Astrocyte (in vitro differentiated cells and primary cell): ENCODE data around the gene OOSP3.

Source experiments
- CTCF ChIP-seq: IDR thresholded peaks from 2 replicates; pipeline ENCODE4 v1.5.1; 2011; ENCODE audit warnings: low read depth, mild to moderate bottlenecking, inconsistent platforms, low read length, moderate library complexity; ENCODE audit not compliant: insufficient read depth
- EZH2 ChIP-seq: IDR thresholded peaks from 2 replicates; pipeline ENCODE4 v1.6.1; 2012; ENCODE audit warnings: mild to moderate bottlenecking, low read length, inconsistent platforms; ENCODE audit not compliant: insufficient read depth

- TF ChIP-seq EZH2 (no peak), CTCF (no peak)
These were observed 36.3 kb upstream of the OOSP3 start for GRCh38 chr11:59842316-59842715.
